H1 (cell line): ENCODE measurements around the gene ATG4C. TPM values are rescaled to one million over a fixed set of nuclear protein-coding genes. Genes with fewer than 3 reads are reported as not detected.

Experiments
- CTCF ChIA-PET: fragments of 300-600 bp; sonication (Branson Sonifier 250); formaldehyde crosslinking; loops from one replicate; lab custom pipeline; 2021; ENCODE audit not compliant: partially characterized antibody; lab: Charles Lee
- POLR2A ChIA-PET: fragments of 300-600 bp; sonication (Branson Sonifier 250); formaldehyde crosslinking; loops from one replicate; lab custom pipeline; 2021; ENCODE audit warnings: inconsistent platforms; ENCODE audit not compliant: partially characterized antibody; lab: Charles Lee
- DNase-seq, 2 experiments: peaks; one replicate each; pipeline versions ENCODE4 v3.0.0 to v3.0.0-alpha.2; 2010 to 2022; ENCODE audit warnings: low spot score in 2 of 2, low read depth in 1 of 2, mixed read lengths in 1 of 2
- FAIRE-seq: peaks from 2 replicates; lab custom pipeline; 2011; peaks lifted over from hg19 to GRCh38; lab: Jason Lieb, UNC
- H2AFZ ChIP-seq: 2 replicates; pipeline ENCODE4 v1.8.1; 2012; ENCODE audit warnings: low read length, inconsistent platforms
- H2AK5ac ChIP-seq: 2 replicates; pipeline ENCODE4 v1.6.1; 2013; ENCODE audit warnings: low read depth, low read length
- H2BK120ac ChIP-seq: replicated peaks from 2 replicates; pipeline ENCODE3; 2013; ENCODE audit warnings: low read depth, low read length, inconsistent platforms
- H2BK12ac ChIP-seq: 2 replicates; pipeline ENCODE4 v1.6.1; 2013; ENCODE audit warnings: low read depth, low read length
- H2BK15ac ChIP-seq: 2 replicates; pipeline ENCODE4 v1.6.1; 2013; ENCODE audit warnings: low read length
- H2BK20ac ChIP-seq: 2 replicates; pipeline ENCODE4 v1.6.1; 2013; ENCODE audit warnings: low read length
- H2BK5ac ChIP-seq: 2 replicates; pipeline ENCODE4 v1.6.1; 2013; ENCODE audit warnings: low read depth, low read length
- H3K14ac ChIP-seq: 2 replicates; pipeline ENCODE4 v1.6.1; 2013; ENCODE audit warnings: inconsistent platforms; ENCODE audit not compliant: insufficient read length
- H3K18ac ChIP-seq: 2 replicates; pipeline ENCODE4 v1.6.1; 2013; ENCODE audit warnings: low read length; ENCODE audit errors: extremely low read depth
- H3K23ac ChIP-seq: 2 replicates; pipeline ENCODE4 v1.6.1; 2013; ENCODE audit warnings: inconsistent platforms; ENCODE audit not compliant: insufficient read length
- H3K23me2 ChIP-seq: 2 replicates; pipeline ENCODE4 v1.6.1; 2013; ENCODE audit warnings: low read depth, low read length
- H3K27ac ChIP-seq: 2 replicates; pipeline ENCODE4 v1.6.1; 2011; ENCODE audit warnings: low read depth, low read length, inconsistent platforms
- H3K27me3 ChIP-seq, 4 experiments: replicated peaks in 1 of 4; 1 replicate in 1 of 4; 2 replicates in 3 of 4; pipeline versions ENCODE4 v1.6.1 to v1.8.1; 2011 to 2013; ENCODE audit warnings: low read length in 3 of 4, mild to moderate bottlenecking in 3 of 4, inconsistent platforms in 2 of 4, mixed read lengths in 2 of 4, moderate library complexity in 1 of 4; ENCODE audit not compliant: control insufficient read depth in 3 of 4, insufficient read depth in 3 of 4; ENCODE audit errors: extremely low read depth in 1 of 4
- H3K36me3 ChIP-seq, 4 experiments: 2 replicates each; pipeline versions ENCODE4 v1.6.1 to v1.8.1; 2011 to 2013; ENCODE audit warnings: mild to moderate bottlenecking in 4 of 4, low read length in 3 of 4, moderate library complexity in 2 of 4, control low read depth in 1 of 4, inconsistent platforms in 1 of 4; ENCODE audit not compliant: insufficient read depth in 4 of 4, control insufficient read depth in 2 of 4
- H3K4ac ChIP-seq: replicated peaks from 2 replicates; pipeline ENCODE3; 2013; ENCODE audit warnings: low read length, low read depth, mixed read lengths, inconsistent platforms; ENCODE audit not compliant: insufficient read length
- H3K4me1 ChIP-seq, 4 experiments: replicated peaks in 1 of 4; 1 replicate in 1 of 4; 2 replicates in 3 of 4; pipeline versions ENCODE4 v1.6.1 to v1.8.1; 2011 to 2013; ENCODE audit warnings: low read length in 3 of 4, inconsistent platforms in 2 of 4, mixed read lengths in 1 of 4; ENCODE audit not compliant: insufficient read depth in 4 of 4, control insufficient read depth in 3 of 4
- H3K4me2 ChIP-seq, 2 experiments: 2 replicates each; pipeline versions ENCODE4 v1.6.1 to v1.8.1; 2011 to 2013; ENCODE audit warnings: low read depth in 2 of 2, low read length in 2 of 2, control low read depth in 1 of 2, inconsistent platforms in 1 of 2, mild to moderate bottlenecking in 1 of 2; ENCODE audit not compliant: insufficient read depth in 1 of 2
- H3K4me3 ChIP-seq, 4 experiments: fragments of 200-600, 300-600 bp in 1 of 4; sonication (generic), shearing (Covaris generic), sonication (Bioruptor Twin) in 1 of 4; 2 replicates each; pipeline versions ENCODE4 v1.5.1 to v1.8.1; 2011 to 2016; ENCODE audit warnings: low read length in 4 of 4, low read depth in 3 of 4, control low read depth in 2 of 4, inconsistent platforms in 2 of 4, mild to moderate bottlenecking in 2 of 4, mixed read lengths in 1 of 4, moderate library complexity in 1 of 4; ENCODE audit not compliant: insufficient read depth in 2 of 4; ENCODE audit errors: extremely low read depth in 1 of 4
- H3K56ac ChIP-seq: replicated peaks from 2 replicates; pipeline ENCODE3; 2013; ENCODE audit warnings: low read depth, mild to moderate bottlenecking, mixed read lengths, low read length, inconsistent platforms; ENCODE audit not compliant: insufficient read length
- H3K79me1 ChIP-seq: 2 replicates; pipeline ENCODE4 v1.6.1; 2013; ENCODE audit warnings: low read depth, low read length, control low read depth
- H3K79me2 ChIP-seq, 2 experiments: 2 replicates each; pipeline versions ENCODE4 v1.6.1 to v1.8.1; 2012 to 2013; ENCODE audit warnings: low read length in 2 of 2, mild to moderate bottlenecking in 2 of 2, inconsistent platforms in 1 of 2; ENCODE audit not compliant: insufficient read depth in 2 of 2, control insufficient read depth in 1 of 2
- H3K9ac ChIP-seq, 4 experiments: replicated peaks in 1 of 4; 1 replicate in 1 of 4; 2 replicates in 3 of 4; pipeline versions ENCODE4 v1.6.1 to v1.8.1; 2011 to 2013; ENCODE audit warnings: low read depth in 3 of 4, low read length in 3 of 4, control low read depth in 2 of 4, mild to moderate bottlenecking in 2 of 4, moderate library complexity in 2 of 4, inconsistent platforms in 1 of 4; ENCODE audit errors: extremely low read depth in 1 of 4
- H3K9me3 ChIP-seq, 2 experiments: 2 replicates each; pipeline versions ENCODE4 v1.6.1 to v1.8.1; 2012 to 2013; ENCODE audit warnings: mild to moderate bottlenecking in 2 of 2, moderate library complexity in 2 of 2, control low read depth in 1 of 2, inconsistent platforms in 1 of 2, low read depth in 1 of 2, low read length in 1 of 2, mixed read lengths in 1 of 2; ENCODE audit not compliant: insufficient read depth in 2 of 2
- H4K20me1 ChIP-seq, 2 experiments: replicated peaks in 1 of 2; 2 replicates each; pipeline versions ENCODE3 to v1.8.1; 2011 to 2013; ENCODE audit warnings: inconsistent platforms in 2 of 2, low read length in 2 of 2, mild to moderate bottlenecking in 1 of 2; ENCODE audit not compliant: insufficient read depth in 2 of 2, control insufficient read depth in 1 of 2
- H4K5ac ChIP-seq: 2 replicates; pipeline ENCODE4 v1.6.1; 2013; ENCODE audit warnings: low read length, low read depth, mixed read lengths, inconsistent platforms; ENCODE audit not compliant: insufficient read length
- H4K8ac ChIP-seq: 2 replicates; pipeline ENCODE4 v1.8.0; 2013; ENCODE audit warnings: mild to moderate bottlenecking, moderate library complexity, low read length, inconsistent platforms; ENCODE audit not compliant: insufficient read depth; ENCODE audit errors: extremely low read depth
- H4K91ac ChIP-seq: replicated peaks from 2 replicates; pipeline ENCODE3; 2013; ENCODE audit warnings: low read length, mixed read lengths, inconsistent platforms; ENCODE audit not compliant: insufficient read length
- SIN3A ChIP-seq, 2 experiments: IDR thresholded peaks in 1 of 2; conservative IDR thresholded peaks in 1 of 2; 2 replicates each; pipeline ENCODE4 v1.6.1; 2011 to 2012; ENCODE audit warnings: low read length in 2 of 2, improper control_type of control experiment in 1 of 2, low read depth in 1 of 2, mild to moderate bottlenecking in 1 of 2
- WGBS, 2 experiments: shearing (Covaris generic) in 1 of 2; methylation state at CpG; one replicate each; pipeline versions ENCODE4 v1.1.6 to v1.1.7; 2013 to 2015; ENCODE audit warnings: low lambda C conversion rate in 2 of 2, mixed read lengths in 2 of 2, inconsistent platforms in 1 of 2, low coverage in 1 of 2, missing lambda C conversion rate in 1 of 2; ENCODE audit not compliant: insufficient replicate concordance in 2 of 2, insufficient coverage in 1 of 2, insufficient read length in 1 of 2; ENCODE audit errors: extremely low coverage in 1 of 2, missing lambda C conversion rate in 1 of 2; 5-methylcytosine and 5-hydroxymethylcytosine counted together
- polyA plus RNA-seq, 7 experiments: library from polyadenylated mRNA; depleted of rRNA in 3 of 7; stranded (reverse) in 5 of 7; unstranded in 2 of 7; fragments of >200 nt in 5 of 7; fragments of 200-250 nt in 2 of 7; gene quantifications; 1 replicate in 5 of 7; 2 replicates in 1 of 7; 4 replicates in 1 of 7; pipeline versions ENCODE4 v1.2.1 to v1.2.3, GENCODE V29; 2011 to 2013; ENCODE audit warnings: missing spikeins in 2 of 7, mixed read lengths in 2 of 7
- total RNA-seq: library from RNA; stranded (reverse); fragmentation: NEBNext Ultra II Directional; extraction: Animal tissue kit (Norgen Biotek cat#: 25700); gene quantifications from 2 replicates; pipeline ENCODE4 v1.2.1, GENCODE V29; 2021
- TF ChIP-seq, protein P1 (sequence below): IDR thresholded peaks from 2 replicates; pipeline ENCODE4 v1.6.1; 2012; ENCODE audit warnings: low read length, inconsistent platforms

The ATG4C gene
- total and polyA plus RNA-seq, 2 of the 8 experiments (the other 6 are each of a cell fraction or from before 2014, with no cell fraction given): 5.1 to 22.2 TPM

DNA sequence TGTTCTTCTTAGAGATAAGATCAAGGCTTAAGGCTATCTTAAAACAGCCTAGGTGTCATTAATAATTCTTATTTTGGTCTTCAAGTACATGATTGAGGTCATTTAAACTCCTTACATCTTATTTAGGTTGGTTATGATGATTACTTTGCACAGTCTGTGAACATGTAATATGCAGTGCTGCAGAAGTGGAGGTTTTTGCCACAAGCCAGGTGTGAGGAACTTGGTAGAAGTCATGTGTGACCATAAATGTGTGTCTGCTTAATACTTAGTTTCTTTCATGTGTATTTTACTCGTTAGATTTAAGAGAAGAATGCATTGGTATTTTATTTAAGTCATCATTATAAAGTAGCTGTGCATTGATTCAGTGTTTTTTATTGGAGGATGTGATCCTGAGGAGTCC lies 10.1 kb downstream of the ATG4C start:
- Histone ChIP-seq H4K5ac (no peak overlapping the region), H3K4me2 (no peak overlapping the region), H3K4me3 (no peak overlapping the region), H3K9me3 (no peaks in the 10 kb centered on the region), H3K9ac (peak overlapping the region in 1 of 4 experiments; percentile 34; a peak in 1 of 7 replicates), H2BK5ac (no peak overlapping the region), H3K4ac (no peak overlapping the region), H3K27me3 (no peaks in the 10 kb centered on the region), H3K23ac (no peak overlapping the region), H3K14ac (no peak overlapping the region), H3K36me3 (no peaks in the 10 kb centered on the region), H3K56ac (no peak overlapping the region), H2BK15ac (no peak overlapping the region), H2BK120ac (no peak overlapping the region), H2BK20ac (no peak overlapping the region), H3K79me2 (peaks cover 0 to 16% of the 10 kb centered on the region in 2 experiments; a peak in 1 of 4 replicates), H3K18ac (no peak overlapping the region), H3K4me1 (no peaks in the 10 kb centered on the region), H2AFZ (no peak overlapping the region), H4K20me1 (no peaks in the 10 kb centered on the region), H2BK12ac (no peak overlapping the region), H4K91ac (no peak overlapping the region), H3K27ac (no peak overlapping the region), H3K23me2 (no peaks in the 10 kb centered on the region), H2AK5ac (no peak overlapping the region), H4K8ac (no peak overlapping the region), H3K79me1 (no peaks in the 10 kb centered on the region)
- no peak for TF ChIP-seq SIN3A (conservative IDR thresholded peaks at IDR 0.05 in 1 of 2, IDR thresholded peaks at IDR 0.05 in 1 of 2; ENCODE audit: low read depth in 1 of 2, low read length in 2 of 2)
- TF ChIP-seq, protein P1, sequence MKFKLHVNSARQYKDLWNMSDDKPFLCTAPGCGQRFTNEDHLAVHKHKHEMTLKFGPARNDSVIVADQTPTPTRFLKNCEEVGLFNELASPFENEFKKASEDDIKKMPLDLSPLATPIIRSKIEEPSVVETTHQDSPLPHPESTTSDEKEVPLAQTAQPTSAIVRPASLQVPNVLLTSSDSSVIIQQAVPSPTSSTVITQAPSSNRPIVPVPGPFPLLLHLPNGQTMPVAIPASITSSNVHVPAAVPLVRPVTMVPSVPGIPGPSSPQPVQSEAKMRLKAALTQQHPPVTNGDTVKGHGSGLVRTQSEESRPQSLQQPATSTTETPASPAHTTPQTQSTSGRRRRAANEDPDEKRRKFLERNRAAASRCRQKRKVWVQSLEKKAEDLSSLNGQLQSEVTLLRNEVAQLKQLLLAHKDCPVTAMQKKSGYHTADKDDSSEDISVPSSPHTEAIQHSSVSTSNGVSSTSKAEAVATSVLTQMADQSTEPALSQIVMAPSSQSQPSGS: no peak
- WGBS, 2 experiments: 91% methylated on average over 1 of the region's 1 CpG; no CpG with 5 or more reads in 1 of the 2 experiments
- POLR2A ChIA-PET: no interaction called here
- DNase-seq (no peak), FAIRE-seq (no peak)
- CTCF ChIA-PET: no interaction called here
